DND-41 (cell line): ENCODE measurements around the gene COQ8B.

ENCODE experiments used
- ATAC-seq: fragments of 200-7000 bp; cut with Tn5 transposase; 3 replicates; pipeline ENCODE4 v1.9.1; 2021; ENCODE audit warnings: low read depth; ENCODE audit not compliant: insufficient read depth
- DNase-seq: peaks from one replicate; pipeline ENCODE4 v3.0.0-alpha.2; 2020
- H2AFZ ChIP-seq: 2 replicates; pipeline ENCODE4 v1.6.0; 2012; ENCODE audit warnings: low read depth, low read length
- H3K27ac ChIP-seq: 2 replicates; pipeline ENCODE4 v1.5.1; 2012; ENCODE audit warnings: low read length, inconsistent platforms
- H3K27me3 ChIP-seq: fragments of 200-600 bp; sonication (generic); 2 replicates; pipeline ENCODE4 v1.6.0; 2012; ENCODE audit warnings: low read length, mild to moderate bottlenecking, inconsistent platforms; ENCODE audit not compliant: insufficient read depth, poor library complexity
- H3K36me3 ChIP-seq: 2 replicates; pipeline ENCODE4 v1.5.1; 2012; ENCODE audit warnings: low read length, inconsistent platforms; ENCODE audit not compliant: insufficient read depth
- H3K4me1 ChIP-seq: 2 replicates; pipeline ENCODE4 v1.5.1; 2012; ENCODE audit warnings: mild to moderate bottlenecking, low read length; ENCODE audit not compliant: insufficient read depth
- H3K4me2 ChIP-seq: 2 replicates; pipeline ENCODE4 v1.6.0; 2012; ENCODE audit warnings: mild to moderate bottlenecking, moderate library complexity, low read length, inconsistent platforms; ENCODE audit not compliant: insufficient read depth
- H3K4me3 ChIP-seq, 2 experiments: fragments of 200-600 bp in 1 of 2; shearing (Covaris generic) in 1 of 2; 2 replicates each; pipeline ENCODE4 v1.5.1; 2012 to 2016; ENCODE audit warnings: inconsistent platforms in 2 of 2, low read length in 2 of 2, mild to moderate bottlenecking in 2 of 2, low read depth in 1 of 2, moderate library complexity in 1 of 2
- H3K79me2 ChIP-seq: 2 replicates; pipeline ENCODE4 v1.6.0; 2012; ENCODE audit warnings: low read length, inconsistent platforms; ENCODE audit not compliant: insufficient read depth
- H3K9ac ChIP-seq: 2 replicates; pipeline ENCODE4 v1.6.0; 2012; ENCODE audit warnings: low read depth, mild to moderate bottlenecking, inconsistent platforms, low read length, moderate library complexity
- H3K9me3 ChIP-seq: 2 replicates; pipeline ENCODE4 v1.5.1; 2012; ENCODE audit warnings: low read length, moderate library complexity, mild to moderate bottlenecking, inconsistent platforms; ENCODE audit not compliant: insufficient read depth, severe bottlenecking
- H4K20me1 ChIP-seq: 2 replicates; pipeline ENCODE4 v1.6.0; 2012; ENCODE audit warnings: low read length; ENCODE audit not compliant: insufficient read depth
- EZH2 ChIP-seq: IDR thresholded peaks from 3 replicates; pipeline ENCODE4 v1.6.1; 2012; ENCODE audit warnings: borderline replicate concordance, low read depth, mild to moderate bottlenecking, moderate library complexity, low read length, inconsistent platforms; ENCODE audit not compliant: severe bottlenecking
- TF ChIP-seq, protein P1 (sequence below): IDR thresholded peaks from 2 replicates; pipeline ENCODE4 v1.5.1; 2012; ENCODE audit warnings: borderline replicate concordance, low read length, moderate library complexity, mild to moderate bottlenecking; ENCODE audit not compliant: poor library complexity, severe bottlenecking; ENCODE audit errors: extremely low read depth

COQ8B gene

GRCh38 chr19:40689339-40690049, 27.2 kb downstream of the COQ8B start:
- Histone ChIP-seq H3K27ac (peak overlapping the region; percentile 17), H2AFZ (0 out of 2 replicates have a peak overlapping the region, but pooled peaks have one; percentile 54), H3K4me2 (peak overlapping the region; percentile 62), H3K9me3 (no peaks in the 10 kb centered on the region), H3K79me2 (no peaks in the 10 kb centered on the region), H3K36me3 (peaks cover 12% of the 10 kb centered on the region; the same call in 1 of the 2 replicates), H3K27me3 (no peaks in the 10 kb centered on the region), H4K20me1 (no peaks in the 10 kb centered on the region), H3K9ac (peak overlapping the region; percentile 61), H3K4me3 (peak overlapping the region in 1 of 2 experiments; percentile 58; a peak in 2 of 4 replicates), H3K4me1 (peaks cover 26% of the 10 kb centered on the region)
- DNase-seq (peak; percentile 69), ATAC-seq (peak; percentile 44)
- no peak for TF ChIP-seq EZH2
- TF ChIP-seq, protein P1, sequence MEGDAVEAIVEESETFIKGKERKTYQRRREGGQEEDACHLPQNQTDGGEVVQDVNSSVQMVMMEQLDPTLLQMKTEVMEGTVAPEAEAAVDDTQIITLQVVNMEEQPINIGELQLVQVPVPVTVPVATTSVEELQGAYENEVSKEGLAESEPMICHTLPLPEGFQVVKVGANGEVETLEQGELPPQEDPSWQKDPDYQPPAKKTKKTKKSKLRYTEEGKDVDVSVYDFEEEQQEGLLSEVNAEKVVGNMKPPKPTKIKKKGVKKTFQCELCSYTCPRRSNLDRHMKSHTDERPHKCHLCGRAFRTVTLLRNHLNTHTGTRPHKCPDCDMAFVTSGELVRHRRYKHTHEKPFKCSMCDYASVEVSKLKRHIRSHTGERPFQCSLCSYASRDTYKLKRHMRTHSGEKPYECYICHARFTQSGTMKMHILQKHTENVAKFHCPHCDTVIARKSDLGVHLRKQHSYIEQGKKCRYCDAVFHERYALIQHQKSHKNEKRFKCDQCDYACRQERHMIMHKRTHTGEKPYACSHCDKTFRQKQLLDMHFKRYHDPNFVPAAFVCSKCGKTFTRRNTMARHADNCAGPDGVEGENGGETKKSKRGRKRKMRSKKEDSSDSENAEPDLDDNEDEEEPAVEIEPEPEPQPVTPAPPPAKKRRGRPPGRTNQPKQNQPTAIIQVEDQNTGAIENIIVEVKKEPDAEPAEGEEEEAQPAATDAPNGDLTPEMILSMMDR: no peak

DNA sequence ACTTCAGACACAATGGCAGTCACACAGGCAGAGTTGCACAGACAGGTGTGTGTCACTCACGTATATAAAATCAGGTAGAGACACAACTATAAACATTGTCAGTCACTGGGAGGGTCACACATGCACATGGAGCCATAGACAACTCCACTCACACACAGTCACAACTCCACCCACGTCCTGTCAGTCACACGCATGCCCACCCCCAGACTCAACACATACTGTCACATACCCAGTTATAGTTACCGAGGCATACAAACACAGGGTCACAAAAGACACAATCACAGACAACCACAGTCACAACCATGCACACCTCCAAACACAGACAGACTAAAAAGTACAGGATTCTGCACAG, 27.7 kb downstream of the COQ8B start:
- H3K4me1 ChIP-seq: peaks cover 26% of the 10 kb centered on the region
- no peaks in the 10 kb centered on the region for H3K79me2 ChIP-seq
- ATAC-seq: no peak
- H4K20me1 ChIP-seq: no peaks in the 10 kb centered on the region
- H3K27me3 ChIP-seq: no peaks in the 10 kb centered on the region
- TF ChIP-seq, protein P1: no peak
- no peak for TF ChIP-seq EZH2
- no peak overlapping the region for H2AFZ ChIP-seq
- peak overlapping the region in 1 of 2 experiments; percentile 58; a peak in 2 of 4 replicates for H3K4me3 ChIP-seq
- peak overlapping the region; percentile 62 for H3K4me2 ChIP-seq
- H3K9ac ChIP-seq: peak overlapping the region; percentile 61
- no peak overlapping the region for H3K27ac ChIP-seq
- H3K36me3 ChIP-seq: peaks cover 9% of the 10 kb centered on the region; the same call in 1 of the 2 replicates
- no peak for DNase-seq
- H3K9me3 ChIP-seq: no peaks in the 10 kb centered on the region

- H4K20me1 ChIP-seq: no peaks in the 10 kb centered on the region
- peaks cover 26% of the 10 kb centered on the region for H3K4me1 ChIP-seq
- no peak overlapping the region for H3K4me3 ChIP-seq
- no peak overlapping the region for H3K4me2 ChIP-seq
- no peak overlapping the region for H3K9ac ChIP-seq
- ATAC-seq (no peak), DNase-seq (no peak)
- peaks cover 9% of the 10 kb centered on the region; the same call in 1 of the 2 replicates for H3K36me3 ChIP-seq
- H3K27ac ChIP-seq: no peak overlapping the region
- TF ChIP-seq, protein P1: no peak
- TF ChIP-seq EZH2: no peak
- H3K27me3 ChIP-seq: no peaks in the 10 kb centered on the region
- H3K9me3 ChIP-seq: no peaks in the 10 kb centered on the region
- H3K79me2 ChIP-seq: no peaks in the 10 kb centered on the region
- no peak overlapping the region for H2AFZ ChIP-seq
These were observed 28.4 kb downstream of the COQ8B start for GRCh38 chr19:40688309-40688708.
